Suprapubic skin (tissue), 4 donors: ENCODE data around the gene IL23R. TPM values are rescaled to one million over a fixed set of nuclear protein-coding genes. Genes with fewer than 3 reads are reported as not detected.

Experiments used
- DNase-seq, 2 donors: peaks; one replicate each; pipeline ENCODE4 v3.0.0-alpha.2; 2019; ENCODE audit warnings: low spot score in 2 of 2
- H3K27ac ChIP-seq: fragments of 200-600 bp; sonication (generic); one replicate; pipeline ENCODE4 v1.5.1; 2019
- H3K27me3 ChIP-seq: fragments of 200-600 bp; sonication (generic); one replicate; pipeline ENCODE4 v1.5.1; 2019
- H3K36me3 ChIP-seq: fragments of 200-600 bp; sonication (generic); one replicate; pipeline ENCODE4 v1.5.1; 2019
- H3K4me1 ChIP-seq: fragments of 200-600 bp; sonication (generic); one replicate; pipeline ENCODE4 v1.5.1; 2019
- H3K4me3 ChIP-seq: fragments of 200-600 bp; sonication (generic); one replicate; pipeline ENCODE4 v1.5.1; 2019; ENCODE audit warnings: mild to moderate bottlenecking
- H3K9me3 ChIP-seq: fragments of 200-600 bp; sonication (generic); one replicate; pipeline ENCODE4 v1.5.1; 2019
- EP300 ChIP-seq: sonication (generic); formaldehyde crosslinking; IDR thresholded peaks from one replicate; pipeline ENCODE4 v1.6.1; 2017; ENCODE audit warnings: antibody characterized with exemption
- POLR2A ChIP-seq, 2 donors: fragments of 450-650 bp; IDR thresholded peaks; one replicate each; pipeline ENCODE4 v1.6.1; 2017; ENCODE audit warnings: antibody characterized with exemption in 2 of 2, mild to moderate bottlenecking in 2 of 2, moderate library complexity in 2 of 2
- POLR2AphosphoS5 ChIP-seq, 3 donors: sonication (generic); formaldehyde crosslinking; IDR thresholded peaks; one replicate each; pipeline ENCODE4 v1.6.1; 2017; ENCODE audit warnings: antibody characterized with exemption in 3 of 3
- WGBS: methylation state at CpG from one replicate; pipeline ENCODE4 v1.1.5; 2018; 5-methylcytosine and 5-hydroxymethylcytosine counted together
- total RNA-seq, 4 donors: library from RNA; depleted of rRNA; stranded (reverse); fragments of >200 nt; gene quantifications; one replicate each; pipeline ENCODE4 v1.1.0, GENCODE V29; 2016
- TF ChIP-seq, protein P1 (sequence below), 2 donors: fragments of 200-600 bp in 1 of 2; fragments of 450-650 bp in 1 of 2; sonication (generic) in 1 of 2; IDR thresholded peaks; one replicate each; pipeline ENCODE4 v1.5.1; 2016 to 2019; ENCODE audit warnings: antibody characterized with exemption in 2 of 2, mild to moderate bottlenecking in 1 of 2, moderate library complexity in 1 of 2

IL23R gene
- total RNA-seq, 4 donors from 2014 or later: not detected

DNA sequence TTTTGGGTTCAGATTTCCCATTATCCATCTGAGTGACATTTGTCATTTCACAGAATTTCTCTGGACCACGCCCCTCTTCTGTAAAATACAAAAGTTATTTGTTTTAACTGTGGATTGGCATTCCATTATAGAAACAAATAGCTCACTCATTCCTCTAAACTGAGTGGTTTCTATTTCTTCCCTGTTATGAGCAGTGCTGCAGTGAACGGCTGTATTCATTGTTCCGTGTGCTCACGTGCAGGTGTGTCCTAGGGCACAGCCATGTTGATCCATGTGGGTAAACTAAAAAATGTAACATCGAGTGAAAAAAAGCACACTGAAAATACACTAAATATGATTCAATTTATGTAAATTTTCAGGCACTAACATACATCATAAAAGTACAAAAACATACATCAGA is 114.4 kb downstream of the IL23R start:
- Histone ChIP-seq H3K36me3 (no peaks in the 10 kb centered on the region), H3K4me1 (no peaks in the 10 kb centered on the region), H3K9me3 (no peaks in the 10 kb centered on the region), H3K4me3 (no peak overlapping the region), H3K27me3 (no peaks in the 10 kb centered on the region), H3K27ac (no peak overlapping the region)
- TF ChIP-seq EP300 (no peak), POLR2A (IDR thresholded peaks at IDR 0.05) (no peak), POLR2AphosphoS5 (IDR thresholded peaks at IDR 0.05) (no peak)
- TF ChIP-seq, protein P1, sequence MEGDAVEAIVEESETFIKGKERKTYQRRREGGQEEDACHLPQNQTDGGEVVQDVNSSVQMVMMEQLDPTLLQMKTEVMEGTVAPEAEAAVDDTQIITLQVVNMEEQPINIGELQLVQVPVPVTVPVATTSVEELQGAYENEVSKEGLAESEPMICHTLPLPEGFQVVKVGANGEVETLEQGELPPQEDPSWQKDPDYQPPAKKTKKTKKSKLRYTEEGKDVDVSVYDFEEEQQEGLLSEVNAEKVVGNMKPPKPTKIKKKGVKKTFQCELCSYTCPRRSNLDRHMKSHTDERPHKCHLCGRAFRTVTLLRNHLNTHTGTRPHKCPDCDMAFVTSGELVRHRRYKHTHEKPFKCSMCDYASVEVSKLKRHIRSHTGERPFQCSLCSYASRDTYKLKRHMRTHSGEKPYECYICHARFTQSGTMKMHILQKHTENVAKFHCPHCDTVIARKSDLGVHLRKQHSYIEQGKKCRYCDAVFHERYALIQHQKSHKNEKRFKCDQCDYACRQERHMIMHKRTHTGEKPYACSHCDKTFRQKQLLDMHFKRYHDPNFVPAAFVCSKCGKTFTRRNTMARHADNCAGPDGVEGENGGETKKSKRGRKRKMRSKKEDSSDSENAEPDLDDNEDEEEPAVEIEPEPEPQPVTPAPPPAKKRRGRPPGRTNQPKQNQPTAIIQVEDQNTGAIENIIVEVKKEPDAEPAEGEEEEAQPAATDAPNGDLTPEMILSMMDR (IDR thresholded peaks at IDR 0.05): no peak
- DNase-seq: no peak
- 62% methylated on average over 5 of the region's 5 CpGs for WGBS

DNA sequence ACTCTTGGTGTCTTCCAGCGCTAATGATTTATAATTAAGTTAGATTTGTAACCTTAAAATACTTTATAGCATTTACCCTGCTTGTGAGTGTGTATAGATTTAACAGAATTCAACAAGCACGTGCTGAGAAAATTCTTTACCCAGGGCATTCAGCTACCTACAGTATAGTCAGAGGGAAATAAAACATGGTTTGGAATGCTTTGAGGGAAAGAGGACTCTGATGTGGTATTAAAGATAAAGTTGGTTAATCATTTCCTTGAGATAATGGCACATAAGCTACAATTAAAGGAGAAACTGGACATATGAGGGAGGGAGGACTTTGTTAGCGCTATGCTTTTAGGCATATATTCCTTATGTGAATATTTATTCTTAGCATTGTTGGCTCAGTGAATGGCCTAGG is 115.0 kb downstream of the IL23R start:
- Histone ChIP-seq H3K27me3 (no peaks in the 10 kb centered on the region), H3K27ac (no peak overlapping the region)
- 68% methylated on average over 3 of the region's 3 CpGs for WGBS

DNA sequence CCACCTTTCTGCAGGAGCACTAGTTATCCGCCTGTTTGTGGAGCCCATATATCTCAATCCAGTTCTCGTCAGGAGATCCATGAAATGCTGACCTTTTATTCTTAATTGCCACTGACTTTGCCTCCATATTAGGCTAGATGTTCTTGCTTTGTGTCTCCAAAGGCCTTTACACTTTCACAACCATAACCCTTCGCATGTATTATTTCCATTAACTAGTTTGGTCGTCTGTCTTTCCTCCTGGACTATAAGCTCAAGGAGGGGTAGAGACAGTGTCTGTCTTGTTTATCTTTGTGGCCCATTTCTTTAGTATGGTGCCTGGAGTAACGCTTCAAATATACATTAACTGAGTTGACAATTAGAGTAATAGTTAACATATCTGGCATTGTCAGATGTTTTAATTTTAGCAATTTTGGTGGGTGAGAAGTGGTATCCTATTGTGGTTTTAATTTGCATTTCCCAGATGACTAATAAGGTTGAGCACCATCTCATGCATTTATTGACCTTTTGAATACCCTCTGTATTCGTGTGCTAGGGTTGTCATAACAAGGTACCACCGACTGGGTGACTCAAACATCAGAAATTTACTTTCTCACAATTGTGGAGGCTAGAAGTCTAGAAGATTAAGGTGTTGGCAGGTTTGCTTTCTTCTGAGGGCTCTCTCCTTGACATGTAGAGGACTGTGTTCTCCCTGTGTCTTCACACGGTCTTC is 119.7 kb downstream of the IL23R start:
- Histone ChIP-seq H3K4me1 (no peaks in the 10 kb centered on the region), H3K27ac (no peak overlapping the region), H3K9me3 (no peaks in the 10 kb centered on the region), H3K4me3 (no peak overlapping the region), H3K36me3 (no peaks in the 10 kb centered on the region), H3K27me3 (no peaks in the 10 kb centered on the region)
- TF ChIP-seq EP300 (no peak), POLR2AphosphoS5 (IDR thresholded peaks at IDR 0.05) (no peak), POLR2A (IDR thresholded peaks at IDR 0.05) (no peak)
- TF ChIP-seq, protein P1 (IDR thresholded peaks at IDR 0.05): no peak
- 87% methylated on average over 8 of the region's 8 CpGs for WGBS
- no peak for DNase-seq

More for the DNA sequence above, 115.0 kb downstream of the IL23R start:
- H3K36me3 ChIP-seq: no peaks in the 10 kb centered on the region
- H3K4me1 ChIP-seq: no peaks in the 10 kb centered on the region
- no peak overlapping the region for H3K4me3 ChIP-seq
- DNase-seq: no peak
- H3K9me3 ChIP-seq: no peaks in the 10 kb centered on the region
- TF ChIP-seq, protein P1 (IDR thresholded peaks at IDR 0.05): no peak
- TF ChIP-seq POLR2AphosphoS5 (IDR thresholded peaks at IDR 0.05) (no peak), EP300 (no peak), POLR2A (IDR thresholded peaks at IDR 0.05) (no peak)

DNA sequence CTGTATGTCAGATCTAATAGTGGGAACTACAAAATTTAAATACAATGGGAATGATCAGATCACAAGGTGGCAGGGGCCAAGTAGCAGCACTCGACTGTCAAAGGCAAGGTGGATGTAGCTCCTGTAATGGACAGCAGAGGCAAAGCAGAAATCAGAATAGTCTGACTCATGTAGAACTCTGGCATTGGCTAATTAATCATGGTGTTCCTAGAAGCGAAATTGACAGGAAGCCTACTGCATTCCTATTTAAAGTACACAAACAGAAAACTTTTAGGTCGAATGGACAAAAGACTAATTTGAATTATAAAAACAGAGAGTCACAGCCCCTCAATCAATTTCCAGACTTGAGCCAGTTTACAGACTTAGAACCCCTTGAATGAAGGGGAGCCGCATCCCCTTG is 124.0 kb downstream of the IL23R start:
- TF ChIP-seq POLR2AphosphoS5 (IDR thresholded peaks at IDR 0.05): no peak
- TF ChIP-seq EP300: no peak
- TF ChIP-seq, protein P1 (IDR thresholded peaks at IDR 0.05): no peak
- no peak for TF ChIP-seq POLR2A (IDR thresholded peaks at IDR 0.05)
- 71% methylated on average over 4 of the region's 4 CpGs for WGBS

DNA sequence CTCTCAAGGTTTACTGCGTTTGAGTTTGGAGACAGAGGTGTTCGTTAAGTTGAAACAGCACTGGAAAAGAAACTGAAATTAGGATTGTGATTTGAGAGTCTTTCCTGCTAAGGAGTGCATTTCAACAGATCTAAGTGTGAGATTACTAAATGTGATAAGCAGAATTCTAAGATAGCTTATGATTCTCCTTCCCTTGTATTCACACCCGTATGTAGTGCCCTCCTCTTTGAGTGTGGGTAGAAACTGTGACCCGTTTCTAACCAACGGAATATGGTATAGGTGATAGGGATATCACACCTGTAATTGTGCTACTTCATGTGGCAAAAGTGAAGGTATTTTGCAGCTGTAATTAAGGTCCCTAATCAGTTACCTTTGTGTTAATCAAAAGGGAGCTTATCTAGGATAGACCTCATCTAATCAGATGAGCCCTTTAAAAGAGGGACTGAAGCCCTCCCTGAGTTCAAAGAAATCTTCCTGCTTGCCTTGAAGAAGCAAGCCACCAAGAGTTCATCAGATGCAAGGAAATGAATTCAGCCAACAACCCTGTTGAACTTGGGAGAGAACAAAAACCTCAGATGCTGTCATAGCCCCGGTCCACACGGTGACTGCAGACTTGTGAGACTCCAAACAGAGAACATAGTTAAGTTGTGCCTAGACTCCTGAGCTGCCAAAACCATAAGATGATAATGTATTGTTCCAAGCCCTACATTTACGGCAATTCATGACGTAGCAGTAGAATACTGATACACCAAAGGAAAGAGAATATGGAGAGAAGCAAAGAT is 128.8 kb downstream of the IL23R start:
- DNase-seq: no peak
- Histone ChIP-seq H3K4me3 (no peak overlapping the region), H3K36me3 (no peaks in the 10 kb centered on the region), H3K27me3 (no peaks in the 10 kb centered on the region), H3K27ac (no peak overlapping the region), H3K9me3 (no peaks in the 10 kb centered on the region), H3K4me1 (no peaks in the 10 kb centered on the region)
- TF ChIP-seq POLR2AphosphoS5 (IDR thresholded peaks at IDR 0.05) (no peak), EP300 (no peak), POLR2A (IDR thresholded peaks at IDR 0.05) (no peak)
- TF ChIP-seq, protein P1 (IDR thresholded peaks at IDR 0.05): no peak
- WGBS: 89% methylated on average over 9 of the region's 9 CpGs

More for the DNA sequence above, 124.0 kb downstream of the IL23R start:
- Histone ChIP-seq H3K9me3 (no peaks in the 10 kb centered on the region), H3K27me3 (no peaks in the 10 kb centered on the region), H3K4me3 (no peak overlapping the region), H3K27ac (no peak overlapping the region), H3K36me3 (no peaks in the 10 kb centered on the region), H3K4me1 (no peaks in the 10 kb centered on the region)
- no peak for DNase-seq
